Natural killer cell treated with Interleukin-12 subunit alpha and Interleukin-12 subunit beta and Interleukin-15 and Interleukin-18, amount 100 ng/mL, for 72 hours (primary cell): Measurements from ENCODE around the gene SLC7A1. TPM values are rescaled to one million over a fixed set of nuclear protein-coding genes. Genes with fewer than 3 reads are reported as not detected.

Experiments
- ATAC-seq, 2 donors: fragments of 150-1000 bp; cut with Tn5 transposase in 1 of 2; sonication (Bioruptor Pico), chemical (Tn5 transposase) in 1 of 2; 2 replicates each; pipeline ENCODE4 v1.10.0; 2021
- DNase-seq: peaks from one replicate; pipeline ENCODE4 v3.0.0; 2022; ENCODE audit warnings: low spot score
- H3K27ac Mint-ChIP-seq, 2 donors: 1 replicate in 1 of 2; 2 replicates in 1 of 2; pipeline ENCODE4 v1.8.0; 2022; ENCODE audit warnings: mixed read lengths in 2 of 2, mild to moderate bottlenecking in 1 of 2, moderate library complexity in 1 of 2
- H3K27me3 Mint-ChIP-seq, 2 donors: 1 replicate in 1 of 2; 2 replicates in 1 of 2; pipeline ENCODE4 v1.8.0; 2022; ENCODE audit warnings: mixed read lengths in 2 of 2
- H3K36me3 Mint-ChIP-seq: one replicate; pipeline ENCODE4 v1.8.0; 2022; ENCODE audit warnings: mixed read lengths
- H3K4me1 Mint-ChIP-seq, 2 donors: 1 replicate in 1 of 2; 2 replicates in 1 of 2; pipeline ENCODE4 v1.8.0; 2022; ENCODE audit warnings: low read depth in 2 of 2, mixed read lengths in 2 of 2, mild to moderate bottlenecking in 1 of 2
- H3K4me3 Mint-ChIP-seq: one replicate; pipeline ENCODE4 v1.8.0; 2022; ENCODE audit warnings: mixed read lengths
- H3K9me3 Mint-ChIP-seq: 2 replicates; pipeline ENCODE4 v1.8.0; 2022; ENCODE audit warnings: mixed read lengths
- total RNA-seq, 2 donors: library from RNA; stranded (reverse); gene quantifications; one replicate each; pipeline ENCODE4 v1.2.3, GENCODE V29; 2022

The SLC7A1 gene
- total RNA-seq, 2 donors from 2014 or later: 80.2 to 152 TPM

DNA sequence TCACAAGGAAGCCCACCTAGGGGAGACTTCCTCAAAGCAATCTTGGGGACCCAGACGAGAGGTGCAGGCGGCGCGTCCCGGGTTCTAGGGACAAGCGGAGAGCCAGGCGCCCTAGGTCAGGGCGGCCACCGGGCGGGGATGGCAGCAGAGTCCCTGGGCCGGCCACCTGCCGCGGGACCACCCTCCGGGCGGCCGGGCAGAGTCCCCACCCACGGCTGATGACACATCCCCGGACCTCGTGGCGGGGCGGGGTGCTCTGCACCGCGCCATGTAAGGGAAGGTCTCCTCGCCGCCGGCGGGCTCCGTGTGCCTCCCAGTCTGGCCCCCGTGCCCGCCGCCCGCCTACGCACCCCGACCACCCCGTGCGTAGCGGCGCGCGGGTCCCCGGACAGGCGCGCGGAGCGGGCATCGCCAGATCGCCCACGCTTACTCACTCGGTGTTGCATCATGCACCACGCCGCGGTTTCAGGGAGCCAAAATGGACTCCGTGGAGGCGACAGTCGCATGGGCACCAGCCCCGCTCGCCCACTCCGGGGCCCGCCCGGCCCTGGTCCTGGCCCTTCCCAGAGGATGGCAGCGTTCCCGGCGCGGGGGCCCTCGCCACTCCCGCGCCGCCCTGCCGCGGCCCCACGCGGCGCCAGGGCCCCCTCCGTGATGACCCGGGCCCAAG lies 643 bp downstream of the SLC7A1 start:
- peak overlapping the region; percentile 78 to 79 for H3K27ac Mint-ChIP-seq

GRCh38 chr13:29594303-29594709 lies 1.2 kb downstream of the SLC7A1 start:
- Mint-ChIP-seq H3K27ac (peak overlapping the region; percentile 78 to 79), H3K4me1 (peaks cover 22 to 36% of the 10 kb centered on the region in 2 donors)
- DNase-seq: no peak

More for the DNA sequence above, 643 bp downstream of the SLC7A1 start:
- no peaks in the 10 kb centered on the region for H3K36me3 Mint-ChIP-seq
- H3K4me1 Mint-ChIP-seq: peaks cover 22 to 33% of the 10 kb centered on the region in 2 donors
- H3K27me3 Mint-ChIP-seq: no peaks in the 10 kb centered on the region
- peak overlapping the region; percentile 88 for H3K4me3 Mint-ChIP-seq
- no peaks in the 10 kb centered on the region for H3K9me3 Mint-ChIP-seq
- ATAC-seq (peak; percentile 64 to 78), DNase-seq (peak; percentile 86)

GRCh38 chr13:29593605-29594297 lies 1.7 kb downstream of the SLC7A1 start:
- Mint-ChIP-seq H3K9me3 (no peaks in the 10 kb centered on the region), H3K4me3 (peak overlapping the region; percentile 88), H3K27ac (peak overlapping the region; percentile 78 to 79), H3K36me3 (no peaks in the 10 kb centered on the region), H3K27me3 (no peaks in the 10 kb centered on the region), H3K4me1 (peaks cover 22 to 36% of the 10 kb centered on the region in 2 donors)
- ATAC-seq: no peak
- no peak for DNase-seq

More at GRCh38 chr13:29594303-29594709, 1.2 kb downstream of the SLC7A1 start:
- Mint-ChIP-seq H3K27me3 (no peaks in the 10 kb centered on the region), H3K4me3 (peak overlapping the region; percentile 88), H3K9me3 (no peaks in the 10 kb centered on the region), H3K36me3 (no peaks in the 10 kb centered on the region)
- peak in 1 of 2 donors; percentile 37 for ATAC-seq

GRCh38 chr13:29591310-29591709 lies 4.2 kb downstream of the SLC7A1 start:
- ATAC-seq: no peak
- no peak overlapping the region for H3K4me3 Mint-ChIP-seq
- H3K27me3 Mint-ChIP-seq: no peaks in the 10 kb centered on the region
- no peak overlapping the region for H3K27ac Mint-ChIP-seq
- no peaks in the 10 kb centered on the region for H3K9me3 Mint-ChIP-seq
- H3K36me3 Mint-ChIP-seq: no peaks in the 10 kb centered on the region
- peaks cover 21 to 37% of the 10 kb centered on the region in 2 donors for H3K4me1 Mint-ChIP-seq
- no peak for DNase-seq

DNA sequence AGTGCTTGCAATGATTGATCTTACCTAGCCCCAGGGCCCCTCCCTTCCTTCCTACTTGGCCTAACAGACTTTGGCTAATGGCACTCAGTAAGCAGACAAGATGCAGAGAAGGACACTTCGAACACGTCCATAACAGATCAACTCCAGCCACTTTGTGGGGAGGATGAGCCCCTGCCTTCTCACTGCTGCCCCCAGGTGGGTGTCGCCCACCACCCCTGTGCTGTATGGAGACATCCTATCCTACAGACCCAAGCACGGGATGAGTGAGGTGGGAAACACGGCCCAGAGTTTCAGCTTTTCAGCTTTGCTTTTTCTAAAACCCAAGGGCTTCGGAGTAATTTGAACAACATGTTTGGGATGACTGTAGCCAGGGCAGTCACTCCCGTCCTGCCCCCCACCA lies 5.5 kb downstream of the SLC7A1 start:
- peaks cover 18 to 35% of the 10 kb centered on the region in 2 donors for H3K4me1 Mint-ChIP-seq
- no peak overlapping the region for H3K27ac Mint-ChIP-seq
- no peak for DNase-seq
- no peaks in the 10 kb centered on the region for H3K9me3 Mint-ChIP-seq
- H3K36me3 Mint-ChIP-seq: no peaks in the 10 kb centered on the region
- H3K4me3 Mint-ChIP-seq: no peak overlapping the region
- ATAC-seq: no peak
- H3K27me3 Mint-ChIP-seq: no peaks in the 10 kb centered on the region

DNA sequence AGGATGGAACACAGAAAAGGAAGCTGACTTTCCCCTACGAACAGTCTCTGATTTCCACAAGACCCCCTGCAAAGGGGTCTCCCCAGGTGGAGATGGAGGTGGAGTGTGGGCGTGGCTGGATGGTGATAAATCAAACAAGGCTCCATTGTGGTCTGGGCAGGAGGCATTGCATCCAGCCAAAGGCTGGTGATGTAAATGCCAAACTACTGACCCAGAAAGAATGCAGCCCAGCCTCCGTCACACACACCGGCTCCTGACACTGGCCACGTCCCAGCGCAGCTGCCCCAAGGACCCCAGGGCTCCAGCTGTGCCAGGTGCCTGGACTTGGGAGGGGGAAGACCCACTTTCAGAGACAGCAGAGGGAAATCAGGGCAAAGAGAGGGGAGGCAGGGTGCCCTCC lies 6.3 kb downstream of the SLC7A1 start:
- DNase-seq (no peak), ATAC-seq (no peak)
- Mint-ChIP-seq H3K9me3 (no peaks in the 10 kb centered on the region), H3K27ac (no peak overlapping the region), H3K4me1 (peaks cover 21 to 35% of the 10 kb centered on the region in 2 donors), H3K27me3 (no peaks in the 10 kb centered on the region), H3K36me3 (no peaks in the 10 kb centered on the region), H3K4me3 (no peak overlapping the region)

GRCh38 chr13:29587645-29588044 lies 7.8 kb downstream of the SLC7A1 start:
- H3K36me3 Mint-ChIP-seq: no peaks in the 10 kb centered on the region
- H3K27ac Mint-ChIP-seq: no peak overlapping the region
- ATAC-seq: no peak
- DNase-seq: no peak
- no peaks in the 10 kb centered on the region for H3K27me3 Mint-ChIP-seq
- no peak overlapping the region for H3K4me3 Mint-ChIP-seq
- peaks cover 15 to 34% of the 10 kb centered on the region in 2 donors for H3K4me1 Mint-ChIP-seq
- H3K9me3 Mint-ChIP-seq: no peaks in the 10 kb centered on the region

GRCh38 chr13:29583073-29583785 lies 12.3 kb downstream of the SLC7A1 start:
- no peak for DNase-seq
- no peak for ATAC-seq
- Mint-ChIP-seq H3K36me3 (no peaks in the 10 kb centered on the region), H3K27ac (no peak overlapping the region), H3K9me3 (no peaks in the 10 kb centered on the region), H3K4me1 (peaks cover 15 to 33% of the 10 kb centered on the region in 2 donors), H3K27me3 (no peaks in the 10 kb centered on the region), H3K4me3 (no peak overlapping the region)

- Mint-ChIP-seq H3K9me3 (no peaks in the 10 kb centered on the region), H3K27ac (no peak overlapping the region), H3K4me1 (peaks cover 11 to 32% of the 10 kb centered on the region in 2 donors), H3K36me3 (no peaks in the 10 kb centered on the region), H3K27me3 (no peaks in the 10 kb centered on the region), H3K4me3 (no peak overlapping the region)
- ATAC-seq (no peak), DNase-seq (no peak)
These were observed 13.3 kb downstream of the SLC7A1 start for GRCh38 chr13:29582171-29582570.

GRCh38 chr13:29581666-29582065 lies 13.8 kb downstream of the SLC7A1 start:
- Mint-ChIP-seq H3K36me3 (no peaks in the 10 kb centered on the region), H3K9me3 (no peaks in the 10 kb centered on the region), H3K27ac (no peak overlapping the region), H3K27me3 (no peaks in the 10 kb centered on the region), H3K4me1 (peaks cover 11 to 32% of the 10 kb centered on the region in 2 donors), H3K4me3 (no peak overlapping the region)
- DNase-seq: no peak
- ATAC-seq: no peak

DNA sequence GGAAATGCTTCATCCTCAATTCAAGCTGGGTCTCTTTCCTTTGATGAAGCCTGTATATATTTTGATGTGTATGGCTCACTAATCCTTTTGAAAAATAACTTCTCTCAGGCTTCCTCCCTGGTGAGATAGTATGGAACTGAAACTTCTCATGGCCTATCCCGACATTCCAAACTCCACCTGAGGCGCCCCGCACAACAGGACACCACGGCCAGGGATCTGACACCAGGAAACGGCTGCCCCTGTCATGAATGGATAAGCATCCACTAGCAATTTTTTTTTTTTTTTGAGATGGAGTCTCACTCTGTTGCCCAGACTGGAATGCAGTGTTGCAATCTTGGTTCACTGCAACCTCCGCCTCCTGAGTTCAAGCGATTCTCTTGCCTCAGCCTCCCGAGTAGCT lies 16.4 kb downstream of the SLC7A1 start:
- H3K4me1 Mint-ChIP-seq: peaks cover 8 to 32% of the 10 kb centered on the region in 2 donors
- DNase-seq (no peak), ATAC-seq (no peak)
- H3K9me3 Mint-ChIP-seq: no peaks in the 10 kb centered on the region
- H3K27ac Mint-ChIP-seq: no peak overlapping the region
- H3K36me3 Mint-ChIP-seq: no peaks in the 10 kb centered on the region
- H3K27me3 Mint-ChIP-seq: no peaks in the 10 kb centered on the region
- no peak overlapping the region for H3K4me3 Mint-ChIP-seq

GRCh38 chr13:29578300-29579085 lies 17.0 kb downstream of the SLC7A1 start:
- no peak for DNase-seq
- H3K36me3 Mint-ChIP-seq: no peaks in the 10 kb centered on the region
- no peak overlapping the region for H3K4me3 Mint-ChIP-seq
- no peak for ATAC-seq
- H3K27me3 Mint-ChIP-seq: no peaks in the 10 kb centered on the region
- no peak overlapping the region for H3K27ac Mint-ChIP-seq
- peaks cover 9 to 32% of the 10 kb centered on the region in 2 donors for H3K4me1 Mint-ChIP-seq
- H3K9me3 Mint-ChIP-seq: no peaks in the 10 kb centered on the region
